ENCODE measurements around the gene PDSS2. TPM values are rescaled to one million over a fixed set of nuclear protein-coding genes. Genes with fewer than 3 reads are reported as not detected.

The PDSS2 gene
- total and polyA plus RNA-seq, 4 donors, result 10.5 to 20.9 (median 16.0) TPM

- Histone ChIP-seq H3K27ac (ENCODE audit: low read depth in 1 of 2, low read length in 2 of 2) (no peak overlapping the region), H3K4me1 (ENCODE audit: control insufficient read depth in 4 of 4, insufficient read depth in 4 of 4, low read length in 3 of 4) (peaks cover 0 to 25% (median 15%) of the 10 kb centered on the region in 4 donors), H3K27me3 (ENCODE audit: control insufficient read depth in 4 of 4, insufficient read depth in 4 of 4, low read length in 3 of 4) (no peaks in the 10 kb centered on the region), H3K4me3 (ENCODE audit: low read depth in 1 of 3, low read length in 3 of 3) (no peak overlapping the region), H3K9me3 (ENCODE audit: control insufficient read depth in 4 of 4, low read length in 3 of 4) (no peaks in the 10 kb centered on the region), H3K9ac (ENCODE audit: low read depth in 1 of 2, low read length in 2 of 2) (no peak overlapping the region), H3K36me3 (ENCODE audit: control insufficient read depth in 4 of 4, insufficient read depth in 3 of 4, low read depth in 1 of 4, low read length in 3 of 4) (no peaks in the 10 kb centered on the region)
- TF ChIP-seq RXRA (IDR thresholded peaks at IDR 0.05), result no peak
- TF ChIP-seq SP1 (IDR thresholded peaks at IDR 0.05), result no peak
- no peak for TF ChIP-seq REST (IDR thresholded peaks at IDR 0.05)
- TF ChIP-seq HNF4G (IDR thresholded peaks at IDR 0.05), result no peak
- TF ChIP-seq YY1 (IDR thresholded peaks at IDR 0.05), result no peak
- TF ChIP-seq HNF4A (conservative IDR thresholded peaks at IDR 0.05), result no peak
- DNase-seq (ENCODE audit: low spot score), result no peak
- 91% methylated on average over 2 of the region's 2 CpGs for WGBS
These were observed 304.6 kb downstream of the PDSS2 start for GRCh38 chr6:107154801-107155160.

GRCh38 chr6:107154131-107154800 lies 305.1 kb downstream of the PDSS2 start:
- no peak for TF ChIP-seq REST (IDR thresholded peaks at IDR 0.05)
- no peak for TF ChIP-seq ATF3 (IDR thresholded peaks at IDR 0.05)
- TF ChIP-seq YY1 (IDR thresholded peaks at IDR 0.05), result no peak
- no peak for TF ChIP-seq FOXA1 (IDR thresholded peaks at IDR 0.05)
- no peak for TF ChIP-seq HNF4G (IDR thresholded peaks at IDR 0.05)
- TF ChIP-seq NR2F2 (IDR thresholded peaks at IDR 0.05), result no peak
- TF ChIP-seq CTCF (IDR thresholded peaks at IDR 0.05; ENCODE audit: low read depth, low read length, missing input control), result no peak
- no peak for TF ChIP-seq RAD21 (IDR thresholded peaks at IDR 0.05)
- TF ChIP-seq GABPA (IDR thresholded peaks at IDR 0.05 in 1 of 2, conservative IDR thresholded peaks at IDR 0.05 in 1 of 2), result no peak
- TF ChIP-seq TAF1 (conservative IDR thresholded peaks at IDR 0.05), result no peak
- no peak for TF ChIP-seq JUND (IDR thresholded peaks at IDR 0.05)
- TF ChIP-seq HNF4A (conservative IDR thresholded peaks at IDR 0.05), result no peak
- TF ChIP-seq RXRA (IDR thresholded peaks at IDR 0.05), result no peak
- no peak for TF ChIP-seq EGR1 (IDR thresholded peaks at IDR 0.05; ENCODE audit: low read depth in 2 of 2)
- no peak overlapping the region for H3K4me3 ChIP-seq (ENCODE audit: low read depth in 1 of 3, low read length in 3 of 3)
- H3K36me3 ChIP-seq (ENCODE audit: control insufficient read depth in 4 of 4, insufficient read depth in 3 of 4, low read depth in 1 of 4, low read length in 3 of 4), result no peaks in the 10 kb centered on the region
- H3K27ac ChIP-seq (ENCODE audit: low read depth in 1 of 2, low read length in 2 of 2), result no peak overlapping the region
- H3K9me3 ChIP-seq (ENCODE audit: control insufficient read depth in 4 of 4, low read length in 3 of 4), result no peaks in the 10 kb centered on the region
- no peak for DNase-seq (ENCODE audit: low spot score)
- peaks cover 0 to 25% (median 15%) of the 10 kb centered on the region in 4 donors for H3K4me1 ChIP-seq (ENCODE audit: control insufficient read depth in 4 of 4, insufficient read depth in 4 of 4, low read length in 3 of 4)
- no peak overlapping the region for H3K9ac ChIP-seq (ENCODE audit: low read depth in 1 of 2, low read length in 2 of 2)
- no peaks in the 10 kb centered on the region for H3K27me3 ChIP-seq (ENCODE audit: control insufficient read depth in 4 of 4, insufficient read depth in 4 of 4, low read length in 3 of 4)
- 67% methylated on average over 12 of the region's 12 CpGs for WGBS
